HEK293 (cell line): ENCODE data around the gene UTP14C.
A peak's percentile ranks its signal among the peaks of the same experiment; 100 is the strongest.

Experiments used
- CTCF ChIA-PET: fragments of 350-600 bp; formaldehyde crosslinking; extraction: SDS; loops from one replicate; lab custom pipeline; 2021; ENCODE audit warnings: antibody characterized with exemption; lab: Yijun Ruan, JAX
- POLR2A ChIA-PET: fragments of 300-600 bp; formaldehyde crosslinking; extraction: SDS; loops from one replicate; lab custom pipeline; 2020; ENCODE audit warnings: antibody characterized with exemption, inconsistent platforms; lab: Yijun Ruan, JAX
- H3K27ac ChIP-seq: fragments of 200-500 bp; sonication (Bioruptor generic); 2 replicates; pipeline ENCODE4 v1.5.1; 2014; ENCODE audit warnings: low read depth, low read length, control low read depth, inconsistent platforms; ENCODE audit errors: extremely low read depth
- H3K36me3 ChIP-seq, 2 experiments: fragments of 200-500 bp in 1 of 2; sonication (Bioruptor generic) in 1 of 2; 1 replicate in 1 of 2; 2 replicates in 1 of 2; pipeline ENCODE4 v1.5.1; 2014 to 2017; ENCODE audit warnings: inconsistent platforms in 2 of 2, low read length in 2 of 2; ENCODE audit not compliant: control insufficient read depth in 2 of 2, insufficient read depth in 1 of 2
- H3K4me1 ChIP-seq: fragments of 200-500 bp; sonication (Bioruptor generic); 2 replicates; pipeline ENCODE4 v1.5.1; 2014; ENCODE audit warnings: mild to moderate bottlenecking, low read length, inconsistent platforms; ENCODE audit not compliant: control insufficient read depth, insufficient read depth
- H3K4me3 ChIP-seq: 2 replicates; pipeline ENCODE4 v1.5.1; 2011; ENCODE audit warnings: low read depth, mild to moderate bottlenecking, control low read depth, low read length, moderate library complexity
- H3K9me3 ChIP-seq: fragments of 200-500 bp; sonication (Bioruptor generic); 2 replicates; pipeline ENCODE4 v1.5.1; 2014; ENCODE audit warnings: low read depth, low read length, inconsistent platforms; ENCODE audit not compliant: control insufficient read depth, insufficient read depth
- EGR2 ChIP-seq: fragments of 450-650 bp; formaldehyde crosslinking; IDR thresholded peaks from 2 replicates; pipeline ENCODE4 v1.5.1; 2016; ENCODE audit warnings: low read depth, missing biosample characterization, missing genetic modification characterization
- FEZF1 ChIP-seq: fragments of 450-650 bp; formaldehyde crosslinking; IDR thresholded peaks from 2 replicates; pipeline ENCODE4 v1.5.1; 2016; ENCODE audit warnings: missing biosample characterization, missing genetic modification characterization
- GLIS1 ChIP-seq: fragments of 450-650 bp; formaldehyde crosslinking; IDR thresholded peaks from 2 replicates; pipeline ENCODE4 v1.5.1; 2016; ENCODE audit warnings: missing biosample characterization, missing genetic modification characterization
- HOXC10 ChIP-seq: sonication (generic); formaldehyde crosslinking; IDR thresholded peaks from 2 replicates; pipeline ENCODE4 v1.8.1; 2023; ENCODE audit warnings: mild to moderate bottlenecking, missing genetic modification reagents
- IKZF3 ChIP-seq: fragments of 450-650 bp; IDR thresholded peaks from 2 replicates; pipeline ENCODE4 v1.5.0; 2018; ENCODE audit warnings: missing biosample characterization, mild to moderate bottlenecking, missing genetic modification characterization, moderate library complexity
- OSR2 ChIP-seq: fragments of 450-650 bp; formaldehyde crosslinking; IDR thresholded peaks from 2 replicates; pipeline ENCODE4 v1.5.1; 2016; ENCODE audit warnings: missing biosample characterization, missing genetic modification characterization
- PRDM10 ChIP-seq: fragments of 450-650 bp; formaldehyde crosslinking; IDR thresholded peaks from 2 replicates; pipeline ENCODE4 v1.5.1; 2016; ENCODE audit warnings: missing biosample characterization, missing genetic modification characterization
- PRDM4 ChIP-seq: fragments of 450-650 bp; formaldehyde crosslinking; IDR thresholded peaks from 2 replicates; pipeline ENCODE4 v1.5.1; 2017; ENCODE audit warnings: missing biosample characterization, missing genetic modification characterization
- SCRT1 ChIP-seq: fragments of 450-650 bp; formaldehyde crosslinking; IDR thresholded peaks from 2 replicates; pipeline ENCODE4 v1.5.1; 2016; ENCODE audit warnings: missing biosample characterization, missing genetic modification characterization, borderline replicate concordance
- SCRT2 ChIP-seq: fragments of 450-650 bp; formaldehyde crosslinking; IDR thresholded peaks from 2 replicates; pipeline ENCODE4 v1.5.1; 2016; ENCODE audit warnings: missing biosample characterization, missing genetic modification characterization
- WT1 ChIP-seq: fragments of 450-650 bp; formaldehyde crosslinking; IDR thresholded peaks from 2 replicates; pipeline ENCODE4 v1.5.1; 2016; ENCODE audit warnings: missing biosample characterization, missing genetic modification characterization
- ZBTB1 ChIP-seq: fragments of 450-650 bp; formaldehyde crosslinking; IDR thresholded peaks from 2 replicates; pipeline ENCODE4 v1.5.1; 2016; ENCODE audit warnings: missing biosample characterization, missing genetic modification characterization
- ZBTB17 ChIP-seq: fragments of 450-650 bp; formaldehyde crosslinking; IDR thresholded peaks from 2 replicates; pipeline ENCODE4 v1.5.1; 2016; ENCODE audit warnings: missing biosample characterization, missing genetic modification characterization
- ZBTB8A ChIP-seq: fragments of 450-650 bp; formaldehyde crosslinking; IDR thresholded peaks from 2 replicates; pipeline ENCODE4 v1.5.1; 2016; ENCODE audit warnings: missing biosample characterization, missing genetic modification characterization
- ZIC2 ChIP-seq: fragments of 450-650 bp; formaldehyde crosslinking; IDR thresholded peaks from 2 replicates; pipeline ENCODE4 v1.5.1; 2016; ENCODE audit warnings: missing biosample characterization, missing genetic modification characterization
- ZNF114 ChIP-seq: fragments of 450-650 bp; formaldehyde crosslinking; IDR thresholded peaks from 2 replicates; pipeline ENCODE4 v1.5.0; 2017; ENCODE audit warnings: missing biosample characterization, missing genetic modification characterization
- ZNF169 ChIP-seq: fragments of 450-650 bp; formaldehyde crosslinking; IDR thresholded peaks from 2 replicates; pipeline ENCODE4 v1.5.1; 2016; ENCODE audit warnings: missing biosample characterization, missing genetic modification characterization
- ZNF18 ChIP-seq: fragments of 450-650 bp; formaldehyde crosslinking; IDR thresholded peaks from 2 replicates; pipeline ENCODE4 v1.5.1; 2016; ENCODE audit warnings: missing biosample characterization, missing genetic modification characterization
- ZNF184 ChIP-seq: fragments of 450-650 bp; IDR thresholded peaks from 2 replicates; pipeline ENCODE4 v1.5.1; 2018; ENCODE audit warnings: missing biosample characterization, mild to moderate bottlenecking, missing genetic modification characterization
- ZNF324 ChIP-seq: fragments of 450-650 bp; formaldehyde crosslinking; IDR thresholded peaks from 2 replicates; pipeline ENCODE4 v1.5.1; 2016; ENCODE audit warnings: missing biosample characterization, missing genetic modification characterization
- ZNF488 ChIP-seq: fragments of 450-650 bp; formaldehyde crosslinking; IDR thresholded peaks from 2 replicates; pipeline ENCODE4 v1.5.1; 2016; ENCODE audit warnings: missing biosample characterization, missing genetic modification characterization
- ZNF600 ChIP-seq: fragments of 450-650 bp; formaldehyde crosslinking; IDR thresholded peaks from 2 replicates; pipeline ENCODE4 v1.5.1; 2016; ENCODE audit warnings: missing biosample characterization, missing genetic modification characterization
- ZNF629 ChIP-seq: fragments of 450-650 bp; formaldehyde crosslinking; IDR thresholded peaks from 2 replicates; pipeline ENCODE4 v1.5.1; 2017; ENCODE audit warnings: missing biosample characterization, missing genetic modification characterization
- ZNF677 ChIP-seq: fragments of 450-650 bp; IDR thresholded peaks from 2 replicates; pipeline ENCODE4 v1.5.0; 2018; ENCODE audit warnings: missing biosample characterization, mild to moderate bottlenecking, missing genetic modification characterization, moderate library complexity
- ZNF704 ChIP-seq: fragments of 450-650 bp; formaldehyde crosslinking; IDR thresholded peaks from 2 replicates; pipeline ENCODE4 v1.5.1; 2016; ENCODE audit warnings: missing biosample characterization, missing genetic modification characterization
- ZNF791 ChIP-seq: fragments of 450-650 bp; formaldehyde crosslinking; IDR thresholded peaks from 2 replicates; pipeline ENCODE4 v1.5.1; 2016; ENCODE audit warnings: missing biosample characterization, missing genetic modification characterization

Gene UTP14C

GRCh38 chr13:51997641-51998330, 26.7 kb upstream of the UTP14C start (continued):
- no peak for TF ChIP-seq PRDM4
- TF ChIP-seq HOXC10: no peak
- peak; percentile 39; the same call in 1 of the 2 replicates for TF ChIP-seq IKZF3 (tag by site-specific recombination)
- peak; percentile 95 for TF ChIP-seq ZIC2
- peak; percentile 29 for TF ChIP-seq FEZF1 (tag by site-specific recombination)
- TF ChIP-seq ZNF629 (tag by site-specific recombination): peak; percentile 22; the same call in 1 of the 2 replicates
- TF ChIP-seq PRDM10: 0 out of 2 replicates have a peak, but pooled peaks have one; percentile 15
- TF ChIP-seq ZBTB17 (tag by site-specific recombination): peak; percentile 79
- peak; percentile 59 for TF ChIP-seq ZNF600 (tag by site-specific recombination)
- 0 out of 2 replicates have a peak, but pooled peaks have one; percentile 18 for TF ChIP-seq OSR2 (tag by site-specific recombination)
- no peak for TF ChIP-seq ZNF677 (tag by site-specific recombination)
- TF ChIP-seq SCRT2 (tag by site-specific recombination): peak; percentile 85
- peak; percentile 99 for TF ChIP-seq SCRT1 (tag by site-specific recombination)
- TF ChIP-seq ZNF324 (tag by site-specific recombination): no peak
- peak; percentile 62 for TF ChIP-seq GLIS1 (tag by site-specific recombination)

- CTCF ChIA-PET: interaction anchor here (1.0 to 1.4 kb wide), 2 partner anchors 9 to 129 kb away, joined by 3 read pairs; no protein-coding TSS in a partner anchor
- TF ChIP-seq ZBTB1 (tag by site-specific recombination) (no peak), ZBTB8A (tag by site-specific recombination) (no peak), EGR2 (tag by site-specific recombination) (no peak), ZNF184 (tag by site-specific recombination) (no peak), ZNF488 (tag by site-specific recombination) (no peak), ZNF704 (no peak), ZNF169 (tag by site-specific recombination) (no peak), ZNF791 (tag by site-specific recombination) (no peak), WT1 (tag by site-specific recombination) (no peak), ZNF114 (tag by site-specific recombination) (no peak), ZNF18 (tag by site-specific recombination) (no peak)
Measured at GRCh38 chr13:51998723-51999509, 25.6 kb upstream of the UTP14C start.

More at GRCh38 chr13:51998723-51999509, 25.6 kb upstream of the UTP14C start:
- Histone ChIP-seq H3K4me3 (no peak overlapping the region), H3K9me3 (no peaks in the 10 kb centered on the region), H3K27ac (no peak overlapping the region), H3K4me1 (peaks cover 14% of the 10 kb centered on the region), H3K36me3 (no peaks in the 10 kb centered on the region)
- POLR2A ChIA-PET: no interaction called here
